Choroid plexus epithelial cell (primary cell): ENCODE data around the gene PRSS22.

Experiments used
- DNase-seq: peaks from one replicate; pipeline ENCODE4 v3.0.0-alpha.2; 2010; ENCODE audit warnings: low read depth
- H3K4me3 ChIP-seq: 2 replicates; pipeline ENCODE4 v1.5.1; 2011; ENCODE audit warnings: low read depth, mild to moderate bottlenecking, control low read depth, low read length, moderate library complexity
- TF ChIP-seq, protein P1 (sequence below): conservative IDR thresholded peaks from 2 replicates; pipeline ENCODE4 v1.5.1; 2011; ENCODE audit warnings: low read depth, mild to moderate bottlenecking, control low read depth, inconsistent platforms, low read length, moderate library complexity

Gene PRSS22

DNA sequence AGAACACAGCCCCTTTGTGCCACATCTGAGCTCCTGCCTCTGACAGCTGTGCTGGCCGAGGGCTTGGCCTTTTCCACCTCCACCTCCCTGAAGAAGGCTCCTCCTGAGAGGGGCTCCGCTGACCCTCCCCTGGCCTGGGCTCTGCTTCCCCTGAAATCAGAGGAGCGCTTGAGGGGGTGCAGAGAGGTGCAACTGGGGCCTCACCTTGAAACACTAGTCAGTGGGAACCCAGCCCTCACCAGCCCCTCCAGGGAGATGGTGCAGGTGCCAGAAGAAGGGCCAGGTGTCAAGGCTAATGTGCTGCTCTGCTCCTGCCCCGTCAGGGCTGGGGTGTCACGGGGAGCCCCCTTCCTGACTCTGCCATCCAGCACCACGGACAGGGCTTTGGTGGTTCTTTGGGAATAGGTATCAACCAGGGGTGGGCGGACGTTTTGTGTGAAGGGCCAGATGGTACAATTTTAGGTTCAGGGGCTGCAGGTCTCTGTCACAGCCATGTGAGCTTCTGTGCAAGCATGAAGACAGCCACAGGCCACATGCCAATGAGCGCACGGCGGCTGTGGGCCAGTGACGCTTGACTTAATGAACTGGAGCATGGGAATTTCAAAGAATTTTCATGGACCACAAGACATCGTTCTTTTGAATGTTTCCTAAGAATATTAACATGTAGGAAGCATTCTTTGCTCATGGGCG is 30.0 kb downstream of the PRSS22 start:
- TF ChIP-seq, protein P1, sequence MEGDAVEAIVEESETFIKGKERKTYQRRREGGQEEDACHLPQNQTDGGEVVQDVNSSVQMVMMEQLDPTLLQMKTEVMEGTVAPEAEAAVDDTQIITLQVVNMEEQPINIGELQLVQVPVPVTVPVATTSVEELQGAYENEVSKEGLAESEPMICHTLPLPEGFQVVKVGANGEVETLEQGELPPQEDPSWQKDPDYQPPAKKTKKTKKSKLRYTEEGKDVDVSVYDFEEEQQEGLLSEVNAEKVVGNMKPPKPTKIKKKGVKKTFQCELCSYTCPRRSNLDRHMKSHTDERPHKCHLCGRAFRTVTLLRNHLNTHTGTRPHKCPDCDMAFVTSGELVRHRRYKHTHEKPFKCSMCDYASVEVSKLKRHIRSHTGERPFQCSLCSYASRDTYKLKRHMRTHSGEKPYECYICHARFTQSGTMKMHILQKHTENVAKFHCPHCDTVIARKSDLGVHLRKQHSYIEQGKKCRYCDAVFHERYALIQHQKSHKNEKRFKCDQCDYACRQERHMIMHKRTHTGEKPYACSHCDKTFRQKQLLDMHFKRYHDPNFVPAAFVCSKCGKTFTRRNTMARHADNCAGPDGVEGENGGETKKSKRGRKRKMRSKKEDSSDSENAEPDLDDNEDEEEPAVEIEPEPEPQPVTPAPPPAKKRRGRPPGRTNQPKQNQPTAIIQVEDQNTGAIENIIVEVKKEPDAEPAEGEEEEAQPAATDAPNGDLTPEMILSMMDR, result no peak
- H3K4me3 ChIP-seq, result no peak overlapping the region
- no peak for DNase-seq

- TF ChIP-seq, protein P1, result no peak
- H3K4me3 ChIP-seq, result no peak overlapping the region
- no peak for DNase-seq
These were observed 30.6 kb downstream of the PRSS22 start for GRCh38 chr16:2827374-2827791.

GRCh38 chr16:2826591-2827373 is 31.2 kb downstream of the PRSS22 start:
- H3K4me3 ChIP-seq, result no peak overlapping the region
- DNase-seq, result no peak
- TF ChIP-seq, protein P1, result no peak

DNA sequence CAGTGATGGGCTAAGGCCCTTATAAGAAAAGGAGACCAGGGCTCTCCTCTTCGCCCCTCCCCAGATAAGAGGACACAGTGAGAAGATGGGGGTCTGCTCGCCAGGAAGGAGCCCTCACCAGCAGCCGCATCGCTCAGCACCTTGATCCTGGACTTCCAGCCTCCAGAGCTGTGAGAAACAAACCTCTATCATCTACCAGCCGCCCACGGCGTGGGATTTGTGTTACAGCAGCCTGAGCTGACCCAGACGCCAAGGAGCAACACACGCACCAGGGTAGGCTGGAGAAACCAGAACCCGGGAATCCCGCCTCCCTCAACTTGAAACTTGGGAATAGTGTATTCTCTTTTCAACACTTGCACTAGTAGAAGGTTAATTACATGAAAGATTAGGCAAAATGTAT is 32.1 kb downstream of the PRSS22 start:
- TF ChIP-seq, protein P1, result no peak
- DNase-seq, result no peak
- no peak overlapping the region for H3K4me3 ChIP-seq

- H3K4me3 ChIP-seq, result no peak overlapping the region
- TF ChIP-seq, protein P1, result no peak
- no peak for DNase-seq
These were observed 32.8 kb downstream of the PRSS22 start for GRCh38 chr16:2825049-2825742.

DNA sequence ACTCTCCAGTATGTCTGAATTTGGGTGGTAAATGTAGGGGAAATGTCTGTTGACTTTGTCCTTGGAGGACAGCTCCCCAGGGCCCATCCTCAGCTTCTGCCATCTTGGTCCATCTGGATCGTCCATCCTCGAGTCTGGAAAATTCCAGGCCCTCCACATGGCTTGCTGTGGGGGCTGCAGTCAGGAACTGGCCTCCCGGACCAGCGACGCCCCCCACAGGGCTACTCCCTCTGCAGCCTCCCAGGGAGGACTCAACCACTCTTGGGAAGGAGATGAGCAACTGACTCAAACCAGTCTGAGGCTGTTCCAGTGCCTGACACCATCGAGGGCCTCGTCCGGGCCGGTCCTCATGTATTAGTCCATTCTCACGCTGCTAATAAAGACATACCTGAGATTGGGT is 33.3 kb downstream of the PRSS22 start:
- TF ChIP-seq, protein P1, result no peak
- no peak overlapping the region for H3K4me3 ChIP-seq
- no peak for DNase-seq
